Activated gamma-delta T cell treated with anti-CD3 and anti-CD28 coated beads, Interleukin-2, amount 50 U/mL, for 16 hours (primary cell): ENCODE data around the gene SYT1.

ENCODE experiments used
- DNase-seq: peaks from one replicate; pipeline ENCODE4 v3.0.0-alpha.2; 2020; ENCODE audit warnings: low read depth

The SYT1 gene

GRCh38 chr12:79441534-79441933 lies 577.0 kb downstream of the SYT1 start:
- DNase-seq, result no peak

DNA sequence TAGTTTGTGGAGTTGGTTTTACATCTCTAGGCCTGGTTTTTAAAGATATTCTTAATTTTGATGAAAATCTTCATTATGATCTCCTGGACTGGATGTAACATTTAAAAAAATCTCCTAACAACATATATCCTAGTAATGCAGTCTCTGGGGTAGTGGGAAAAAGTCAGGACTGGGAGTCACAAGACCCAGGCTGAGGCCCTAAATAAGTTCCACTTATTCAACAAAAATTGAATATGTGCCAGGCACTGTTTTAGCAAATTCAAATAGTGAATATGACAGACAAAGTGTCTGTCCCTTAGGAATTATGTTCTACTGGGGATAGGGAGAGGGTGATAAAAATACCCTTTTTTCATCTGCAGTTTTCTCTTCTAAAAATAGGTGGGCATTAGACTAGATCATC lies 577.8 kb downstream of the SYT1 start:
- no peak for DNase-seq

DNA sequence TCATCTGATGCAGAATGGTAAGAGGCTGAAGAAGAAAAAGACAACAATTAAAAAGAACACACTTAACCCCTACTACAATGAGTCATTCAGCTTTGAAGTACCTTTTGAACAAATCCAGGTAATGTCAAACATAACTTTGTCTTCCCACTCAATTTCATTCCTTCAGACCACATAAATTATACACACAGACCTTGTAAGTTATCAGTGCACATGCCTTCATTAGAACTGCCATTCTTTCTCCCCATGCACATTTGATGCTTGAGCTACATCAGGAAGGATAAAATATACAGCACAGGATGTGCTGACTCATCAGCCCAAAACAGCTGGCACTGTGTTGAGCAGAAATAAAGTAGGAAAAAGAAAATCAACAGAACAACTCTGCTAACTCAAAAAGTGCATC lies 579.5 kb downstream of the SYT1 start:
- DNase-seq, result no peak

- no peak for DNase-seq
Observed at GRCh38 chr12:79448816-79449215, 584.2 kb downstream of the SYT1 start.

DNA sequence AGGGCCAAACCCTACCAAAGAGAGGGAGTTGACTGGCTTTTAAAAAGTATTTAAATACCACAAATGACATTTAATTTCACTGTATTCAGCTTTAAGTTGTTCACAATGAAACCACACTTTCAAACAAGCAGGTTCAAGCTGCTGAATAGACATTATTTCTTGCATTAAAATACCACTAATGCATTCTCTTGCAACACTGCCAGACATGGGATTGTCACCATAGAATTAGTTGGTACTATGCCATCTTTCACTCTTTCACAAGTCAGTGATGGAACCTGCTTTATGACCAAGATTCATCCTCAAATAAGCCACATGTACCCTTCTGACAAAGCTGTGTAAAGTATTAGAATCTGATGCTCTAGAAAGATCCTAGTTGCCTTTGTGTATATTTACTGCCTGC lies 586.8 kb downstream of the SYT1 start:
- no peak for DNase-seq

DNA sequence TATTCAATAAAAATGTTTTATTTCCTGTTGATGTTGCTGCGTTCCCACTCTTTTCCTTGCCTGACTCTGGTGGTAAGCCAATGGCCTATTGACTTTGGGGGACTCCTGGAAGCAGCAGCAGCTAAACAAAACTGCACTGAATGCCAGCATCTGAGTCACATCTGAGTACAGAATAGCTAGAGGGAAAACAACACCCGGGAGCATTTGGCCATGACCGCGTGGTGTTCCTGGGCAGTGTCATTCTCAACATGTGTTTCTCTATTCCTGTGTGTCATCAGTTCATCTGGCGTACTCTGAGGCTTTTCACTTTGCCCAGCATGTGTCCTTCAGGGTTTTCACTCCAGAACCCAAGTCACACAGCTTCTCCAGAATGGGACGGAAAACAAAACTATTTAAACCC lies 587.4 kb downstream of the SYT1 start:
- DNase-seq, result no peak

GRCh38 chr12:79452906-79453305 lies 588.3 kb downstream of the SYT1 start:
- no peak for DNase-seq

- no peak for DNase-seq
Observed at GRCh38 chr12:79453820-79454219, 589.2 kb downstream of the SYT1 start.

- DNase-seq, result no peak
Observed at GRCh38 chr12:79454338-79454843, 589.8 kb downstream of the SYT1 start.

GRCh38 chr12:79455286-79455685 lies 590.7 kb downstream of the SYT1 start:
- DNase-seq, result no peak

- DNase-seq, result no peak
Observed at GRCh38 chr12:79482323-79482722, 617.7 kb downstream of the SYT1 start.

GRCh38 chr12:79482921-79483320 lies 618.3 kb downstream of the SYT1 start:
- no peak for DNase-seq

- no peak for DNase-seq
Observed at GRCh38 chr12:79486154-79486553, 621.6 kb downstream of the SYT1 start.

DNA sequence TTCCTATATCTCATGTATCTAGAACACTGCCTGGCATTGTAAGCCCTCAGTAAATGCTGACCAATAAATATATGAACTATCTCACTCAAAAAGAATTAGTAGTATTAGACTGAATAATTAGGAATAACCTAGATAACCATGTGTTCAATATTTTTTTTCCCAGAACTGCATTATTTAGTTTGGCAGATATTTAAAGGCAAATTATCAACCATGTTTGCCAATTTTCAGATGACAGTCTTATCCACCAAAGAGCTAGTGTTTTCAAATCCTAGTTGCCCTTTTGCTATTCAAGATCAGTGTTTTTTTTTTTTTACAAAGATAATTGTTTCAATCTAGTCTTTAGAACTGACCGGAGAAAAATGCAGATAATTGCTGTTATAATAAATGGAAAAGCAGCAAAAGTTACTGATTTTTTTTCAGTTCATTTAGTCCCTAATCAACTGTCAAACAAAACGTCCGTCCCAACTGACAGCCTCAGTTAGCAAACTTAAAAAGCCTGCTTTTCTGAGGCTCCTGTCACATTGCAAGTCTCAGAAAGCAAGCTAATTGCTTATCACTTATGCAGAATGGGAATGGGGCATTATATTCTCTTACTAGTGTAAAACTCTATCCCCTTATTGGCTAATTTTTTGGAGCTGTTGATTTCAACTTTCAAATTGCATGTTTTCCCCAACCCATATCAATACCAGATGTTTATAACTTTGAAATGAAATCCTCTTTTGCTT lies 623.0 kb downstream of the SYT1 start:
- no peak for DNase-seq
